ENCODE results near the gene THUMPD1.
A peak's percentile ranks its signal among the peaks of the same experiment; 100 is the strongest.

The THUMPD1 gene

GRCh38 chr16:20763461-20764232, 22.0 kb upstream of the THUMPD1 start, which contains the start of gene ACSM3:
Gene ACSM3, plus strand, starts transcription at chr16:20764014. Its CDS starts 6,021 bp downstream, at chr16:20770035.
- H3K36me3 ChIP-seq (ENCODE audit: control insufficient read depth, low read length), result no peaks in the 10 kb centered on the region
- H3K4me2 ChIP-seq (ENCODE audit: low read length), result peak within 1 kb of the TSS; percentile 66
- H3F3A ChIP-seq (ENCODE audit: control insufficient read depth, insufficient read depth), result no peaks in the 10 kb centered on the region
- no peak within 1 kb of the TSS for H3K27ac ChIP-seq (ENCODE audit: low read depth, low read length)
- H4K20me1 ChIP-seq (ENCODE audit: control insufficient read depth, insufficient read depth, low read depth, low read length), result no peaks in the 10 kb centered on the region
- H3K9me3 ChIP-seq (ENCODE audit: control insufficient read depth, insufficient read depth, low read length), result peaks cover 10% of the 10 kb centered on the region
- TF ChIP-seq EZH2phosphoT487 (IDR thresholded peaks at IDR 0.05; ENCODE audit: borderline replicate concordance, low read length) (no peak), CTCF (IDR thresholded peaks at IDR 0.05; ENCODE audit: low read depth, low read length, poor library complexity, severe bottlenecking) (no peak)
- no peaks in the 10 kb centered on the region for H3K79me2 ChIP-seq (ENCODE audit: control insufficient read depth, low read length)
- H3K27me3 ChIP-seq (ENCODE audit: control insufficient read depth, low read length), result no peaks in the 10 kb centered on the region
- peaks cover 13% of the 10 kb centered on the region for H3K4me1 ChIP-seq (ENCODE audit: control insufficient read depth, low read length)
- H3K4me3 ChIP-seq (ENCODE audit: low read length), result peak within 1 kb of the TSS; percentile 68
- H3K9me2 ChIP-seq (replicated peaks; ENCODE audit: control insufficient read depth, low read length), result no peaks in the 10 kb centered on the region

- TF ChIP-seq EZH2phosphoT487 (IDR thresholded peaks at IDR 0.05; ENCODE audit: borderline replicate concordance, low read length), result no peak
- no peak for TF ChIP-seq CTCF (IDR thresholded peaks at IDR 0.05; ENCODE audit: low read depth, low read length, poor library complexity, severe bottlenecking)
- Histone ChIP-seq H3K4me2 (ENCODE audit: low read length) (no peak overlapping the region), H3K9me2 (replicated peaks; ENCODE audit: control insufficient read depth, low read length) (no peaks in the 10 kb centered on the region), H3K9me3 (ENCODE audit: control insufficient read depth, insufficient read depth, low read length) (peaks cover 10% of the 10 kb centered on the region), H3K27ac (ENCODE audit: low read depth, low read length) (no peak overlapping the region), H3K4me3 (ENCODE audit: low read length) (no peak overlapping the region), H3K4me1 (ENCODE audit: control insufficient read depth, low read length) (peaks cover 13% of the 10 kb centered on the region), H3K27me3 (ENCODE audit: control insufficient read depth, low read length) (no peaks in the 10 kb centered on the region), H4K20me1 (ENCODE audit: control insufficient read depth, insufficient read depth, low read depth, low read length) (no peaks in the 10 kb centered on the region), H3K36me3 (ENCODE audit: control insufficient read depth, low read length) (no peaks in the 10 kb centered on the region), H3K79me2 (ENCODE audit: control insufficient read depth, low read length) (no peaks in the 10 kb centered on the region), H3F3A (ENCODE audit: control insufficient read depth, insufficient read depth) (no peaks in the 10 kb centered on the region)
Observed at GRCh38 chr16:20762404-20763123, 20.9 kb upstream of the THUMPD1 start.

GRCh38 chr16:20761175-20761574, 19.6 kb upstream of the THUMPD1 start:
- Histone ChIP-seq H3K4me3 (ENCODE audit: low read length) (no peak overlapping the region), H3K27me3 (ENCODE audit: control insufficient read depth, low read length) (no peaks in the 10 kb centered on the region), H4K20me1 (ENCODE audit: control insufficient read depth, insufficient read depth, low read depth, low read length) (no peaks in the 10 kb centered on the region), H3K9me3 (ENCODE audit: control insufficient read depth, insufficient read depth, low read length) (peaks cover 10% of the 10 kb centered on the region), H3K9me2 (replicated peaks; ENCODE audit: control insufficient read depth, low read length) (no peaks in the 10 kb centered on the region), H3K4me2 (ENCODE audit: low read length) (no peak overlapping the region), H3F3A (ENCODE audit: control insufficient read depth, insufficient read depth) (no peaks in the 10 kb centered on the region), H3K79me2 (ENCODE audit: control insufficient read depth, low read length) (no peaks in the 10 kb centered on the region), H3K27ac (ENCODE audit: low read depth, low read length) (no peak overlapping the region), H3K4me1 (ENCODE audit: control insufficient read depth, low read length) (peaks cover 13% of the 10 kb centered on the region), H3K36me3 (ENCODE audit: control insufficient read depth, low read length) (no peaks in the 10 kb centered on the region)
- TF ChIP-seq EZH2phosphoT487 (IDR thresholded peaks at IDR 0.05; ENCODE audit: borderline replicate concordance, low read length), result no peak
- TF ChIP-seq CTCF (IDR thresholded peaks at IDR 0.05; ENCODE audit: low read depth, low read length, poor library complexity, severe bottlenecking), result no peak
